Activated naive CD4-positive, alpha-beta T cell treated with anti-CD3 and anti-CD28 coated beads, Interleukin-2, amount 50 U/mL, for 72 hours (primary cell): ENCODE measurements around the gene HELZ. TPM values are rescaled to one million over a fixed set of nuclear protein-coding genes. Genes with fewer than 3 reads are reported as not detected.

Source experiments
- ATAC-seq, 2 donors: fragments of 150-1000 bp; cut with Tn5 transposase; 2 replicates each; pipeline ENCODE4 v1.10.0; 2021; ENCODE audit warnings: mild to moderate bottlenecking in 2 of 2, moderate library complexity in 2 of 2
- DNase-seq, 2 donors: peaks; one replicate each; pipeline ENCODE4 v3.0.0; 2021 to 2022; ENCODE audit warnings: low spot score in 2 of 2
- H3K27ac Mint-ChIP-seq, 2 donors: one replicate each; pipeline ENCODE4 v1.8.0; 2022; ENCODE audit warnings: mild to moderate bottlenecking in 2 of 2, mixed read lengths in 2 of 2
- H3K36me3 Mint-ChIP-seq, 2 donors: one replicate each; pipeline ENCODE4 v1.8.0; 2022; ENCODE audit warnings: mixed read lengths in 2 of 2
- H3K9me3 Mint-ChIP-seq, 2 donors: one replicate each; pipeline ENCODE4 v1.8.0; 2022; ENCODE audit warnings: mixed read lengths in 2 of 2
- total RNA-seq, 2 donors: library from RNA; stranded (reverse); gene quantifications; one replicate each; pipeline ENCODE4 v1.2.3, GENCODE V29; 2022

Gene HELZ
- total RNA-seq, 2 donors from 2014 or later = 42.9 to 88.8 TPM

DNA sequence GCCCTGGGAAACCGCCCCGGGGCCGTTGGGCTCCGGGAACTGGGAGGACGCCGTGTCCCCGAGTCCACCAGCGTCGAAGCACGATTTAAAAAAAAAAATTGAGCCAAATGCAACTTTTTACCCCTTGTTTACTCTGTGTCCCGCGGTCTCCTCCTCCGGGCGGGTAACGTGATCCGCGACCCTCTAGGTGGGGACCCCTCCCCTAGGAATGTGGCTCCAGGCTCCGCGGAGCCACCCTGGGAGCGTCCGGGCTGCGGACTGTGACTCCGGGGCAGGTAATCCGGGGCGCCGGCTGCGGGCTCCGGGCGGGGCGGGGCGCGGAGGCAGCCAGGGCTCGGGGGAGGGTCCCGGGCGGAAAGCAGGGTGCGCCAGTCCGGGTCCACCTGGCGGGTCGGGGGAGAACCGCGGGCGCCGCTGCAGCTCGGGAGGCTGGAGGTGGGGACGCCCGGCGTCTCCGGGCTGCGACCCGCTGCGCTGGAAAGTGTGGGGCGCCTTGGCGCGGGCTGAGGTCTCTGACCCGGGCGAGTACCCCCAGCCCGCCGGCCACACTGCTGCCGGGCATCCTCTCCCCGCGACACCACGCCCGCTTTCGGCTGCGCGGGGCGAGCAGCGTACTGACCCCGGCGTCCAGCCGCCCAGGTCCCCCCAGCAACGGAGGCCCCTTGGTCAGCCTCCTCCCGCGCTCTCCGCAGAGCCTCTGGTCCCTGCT is 852 bp upstream of the HELZ start:
- Mint-ChIP-seq H3K27ac (peak overlapping the region in 1 of 2 donors; percentile 86), H3K36me3 (peaks cover 12 to 25% of the 10 kb centered on the region in 2 donors), H3K9me3 (no peaks in the 10 kb centered on the region)
- ATAC-seq (peak; percentile 65 to 68), DNase-seq (peak; percentile 54 to 68)

DNA sequence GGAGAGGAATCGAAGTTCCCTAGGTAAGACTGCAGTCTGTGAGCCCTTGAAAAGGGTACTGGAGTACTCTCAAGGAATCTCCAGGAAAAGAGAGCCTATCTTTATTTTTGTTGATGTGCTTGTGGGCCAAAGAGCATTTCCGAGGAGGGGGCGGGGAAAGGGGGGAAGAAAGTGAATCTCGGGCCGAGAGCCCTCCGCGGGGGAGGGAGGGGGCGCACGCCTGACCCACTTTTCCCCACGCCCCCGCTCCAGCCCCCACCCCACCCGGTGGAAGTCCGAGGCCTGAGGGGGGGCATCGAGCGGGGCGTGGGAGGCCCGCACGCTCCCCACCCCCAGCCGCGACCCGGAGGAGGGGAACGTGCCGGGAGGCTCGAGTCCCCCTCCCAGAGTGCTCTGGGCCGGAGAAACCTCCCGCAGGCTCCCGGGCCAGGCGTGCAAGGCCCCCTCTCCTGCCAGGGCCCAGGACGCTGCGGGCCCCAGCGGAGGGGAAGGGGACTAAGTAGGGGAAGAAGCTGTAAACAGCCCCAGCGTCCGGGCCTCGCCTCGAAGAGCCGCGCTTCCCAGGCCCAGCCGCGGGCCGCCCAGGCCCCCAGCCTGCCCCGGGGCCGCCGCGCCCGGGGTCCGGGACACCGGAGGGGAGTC is 444 bp downstream of the HELZ start:
- ATAC-seq (peak; percentile 42 to 62), DNase-seq (no peak)
- peak overlapping the region; percentile 87 to 94 for H3K27ac Mint-ChIP-seq
- peaks cover 12 to 26% of the 10 kb centered on the region in 2 donors for H3K36me3 Mint-ChIP-seq
- no peaks in the 10 kb centered on the region for H3K9me3 Mint-ChIP-seq

DNA sequence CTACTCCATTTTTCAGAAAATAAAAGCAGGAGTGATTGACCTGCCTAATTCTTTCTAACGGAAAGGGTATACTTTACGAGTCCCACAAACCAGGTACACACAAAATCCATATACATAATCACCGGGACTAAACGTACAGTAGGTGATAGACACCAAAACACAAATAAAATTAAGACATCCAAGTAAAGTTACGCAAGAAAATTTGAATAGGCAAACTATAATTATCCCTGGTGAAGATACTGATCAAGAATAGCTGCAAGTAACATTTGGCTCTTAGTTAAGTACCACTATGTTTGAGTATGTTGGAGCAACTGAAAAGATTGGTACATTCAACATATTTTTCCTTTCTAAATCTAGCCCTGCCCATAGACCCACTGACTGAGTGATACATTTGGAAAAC is 1.7 kb downstream of the HELZ start:
- Mint-ChIP-seq H3K27ac (peak overlapping the region; percentile 87 to 94), H3K9me3 (no peaks in the 10 kb centered on the region), H3K36me3 (peaks cover 12 to 26% of the 10 kb centered on the region in 2 donors)
- ATAC-seq = no peak
- no peak for DNase-seq

DNA sequence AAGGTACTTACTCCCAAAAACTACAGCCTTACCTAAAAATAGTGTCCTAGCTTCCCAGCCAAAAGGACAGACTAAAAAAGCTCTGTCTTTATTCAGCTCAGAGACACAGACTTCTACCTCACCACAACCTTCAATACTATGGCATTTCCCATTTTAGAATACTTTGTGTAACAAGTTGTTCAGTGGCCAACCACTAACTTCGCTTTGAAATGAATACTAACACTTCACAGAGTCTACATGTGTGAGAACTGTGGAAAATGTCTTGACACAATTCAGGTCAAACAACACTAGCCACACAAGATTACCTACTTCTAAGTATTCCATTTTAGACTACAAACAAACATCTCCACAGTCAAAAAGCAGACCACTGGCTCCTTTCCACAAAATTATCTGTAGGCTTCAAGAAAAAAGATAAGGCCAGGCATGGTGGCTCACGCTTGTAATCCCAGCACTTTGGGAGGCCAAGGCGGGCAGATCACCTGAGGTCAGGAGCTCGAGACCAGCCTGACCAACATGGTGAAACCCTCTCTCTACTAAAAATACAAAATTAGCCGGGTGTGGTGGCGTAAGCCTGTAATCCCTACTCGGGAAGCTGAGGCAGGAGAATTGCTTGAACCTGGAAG is 3.2 kb downstream of the HELZ start:
- H3K36me3 Mint-ChIP-seq = peaks cover 12 to 29% of the 10 kb centered on the region in 2 donors
- no peak overlapping the region for H3K27ac Mint-ChIP-seq
- no peak for DNase-seq
- ATAC-seq = no peak
- H3K9me3 Mint-ChIP-seq = no peaks in the 10 kb centered on the region

DNA sequence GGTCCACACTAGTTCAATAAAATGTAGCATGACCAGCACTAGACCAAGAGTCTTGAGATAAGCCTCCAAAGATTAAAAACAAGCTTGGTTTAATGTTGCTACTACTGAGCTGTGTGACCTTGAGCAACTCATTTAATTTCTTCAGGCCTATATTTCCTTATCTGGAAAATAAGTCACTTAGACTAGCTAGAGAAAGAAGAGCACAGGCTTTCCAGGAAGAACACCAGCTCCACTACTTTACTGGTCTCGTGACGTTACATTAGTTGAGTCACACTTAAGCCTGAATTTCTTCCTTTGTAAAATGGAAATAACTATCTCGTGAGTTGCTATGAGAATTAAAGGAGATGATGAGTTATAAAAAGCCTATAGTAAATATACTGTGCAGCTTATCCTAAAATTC is 5.4 kb downstream of the HELZ start:
- no peak for DNase-seq
- ATAC-seq = no peak
- Mint-ChIP-seq H3K9me3 (no peaks in the 10 kb centered on the region), H3K36me3 (peaks cover 7 to 45% of the 10 kb centered on the region in 2 donors), H3K27ac (peak overlapping the region in 1 of 2 donors; percentile 64)

DNA sequence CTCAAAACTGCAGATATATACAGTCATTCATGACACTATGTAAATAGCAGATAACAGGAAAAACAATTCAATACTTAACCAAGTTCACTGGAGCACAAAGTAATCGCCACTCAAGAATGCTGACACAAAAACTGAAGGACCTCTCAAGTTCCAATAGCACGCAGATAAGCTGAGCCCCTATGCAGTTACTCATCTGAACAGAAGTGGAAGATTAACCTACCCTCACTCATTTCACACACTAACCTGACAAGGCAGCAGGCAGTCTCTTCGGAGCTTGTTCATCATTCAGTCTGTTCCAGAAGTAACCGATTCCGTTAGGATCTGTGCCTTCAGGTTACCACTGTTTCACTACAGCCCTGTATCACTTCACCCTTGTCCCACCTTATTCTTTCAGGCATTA is 6.0 kb downstream of the HELZ start:
- DNase-seq (no peak), ATAC-seq (no peak)
- no peak overlapping the region for H3K27ac Mint-ChIP-seq
- no peaks in the 10 kb centered on the region for H3K9me3 Mint-ChIP-seq
- peaks cover 4 to 43% of the 10 kb centered on the region in 2 donors for H3K36me3 Mint-ChIP-seq

DNA sequence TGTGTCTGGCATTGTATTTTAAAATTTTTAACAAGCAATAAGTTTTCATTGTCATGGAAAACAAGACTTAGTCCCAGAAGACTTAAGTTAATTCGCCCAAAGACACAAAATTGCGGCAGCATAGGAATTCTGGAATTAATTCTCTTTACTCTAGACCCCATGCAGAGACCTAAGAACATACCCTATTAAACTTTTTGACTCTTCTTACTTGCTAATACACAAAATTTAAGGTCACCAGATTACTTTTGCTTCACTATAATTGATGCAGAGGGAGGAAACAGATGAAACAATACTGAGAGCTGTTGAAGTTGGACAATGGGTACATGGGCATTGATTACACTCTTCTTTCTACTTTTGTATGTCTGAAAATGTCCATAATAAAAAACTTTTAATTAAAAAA is 12.6 kb downstream of the HELZ start:
- no peak for ATAC-seq
- no peak overlapping the region for H3K27ac Mint-ChIP-seq
- no peaks in the 10 kb centered on the region for H3K9me3 Mint-ChIP-seq
- no peak for DNase-seq
- peaks cover 0 to 27% of the 10 kb centered on the region in 2 donors for H3K36me3 Mint-ChIP-seq

DNA sequence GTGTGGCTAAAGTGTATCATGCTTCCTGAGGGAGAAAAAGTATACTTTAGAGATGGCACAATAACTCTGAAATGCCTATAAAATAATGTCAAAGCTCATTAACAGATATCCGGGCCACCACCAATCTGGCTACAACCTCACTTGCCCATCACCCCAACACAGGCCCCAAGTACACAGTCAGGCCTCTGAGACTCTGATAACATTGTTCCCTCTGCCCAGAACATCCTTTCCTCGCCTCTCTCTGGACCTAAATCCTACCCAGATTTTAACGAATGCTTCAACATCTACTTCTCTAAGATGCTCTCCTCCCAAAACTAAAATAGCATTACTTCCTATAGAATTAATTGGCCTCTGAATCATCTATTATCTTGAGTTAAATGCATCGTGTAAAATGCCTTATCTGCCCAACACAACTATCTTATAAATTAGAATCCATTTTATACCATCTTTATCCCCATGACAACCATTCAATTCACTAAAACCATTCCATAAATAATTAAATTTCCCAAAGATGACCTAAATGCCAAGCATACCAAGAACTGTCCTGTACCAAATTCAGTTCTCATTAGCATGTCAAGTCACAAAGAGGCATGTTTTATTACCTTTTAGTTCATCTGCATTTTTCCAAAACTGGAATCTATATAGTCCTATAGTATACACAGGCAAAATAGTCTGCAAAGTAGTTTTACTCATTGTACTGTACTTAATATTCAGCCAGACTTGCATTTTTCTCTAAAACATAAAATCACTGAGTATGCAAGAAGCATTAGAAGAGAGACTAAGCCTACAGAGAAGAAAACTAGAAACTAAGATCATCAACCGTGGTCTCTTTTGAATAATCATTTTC is 15.7 kb downstream of the HELZ start:
- ATAC-seq = no peak
- peaks cover 0 to 29% of the 10 kb centered on the region in 2 donors for H3K36me3 Mint-ChIP-seq

DNA sequence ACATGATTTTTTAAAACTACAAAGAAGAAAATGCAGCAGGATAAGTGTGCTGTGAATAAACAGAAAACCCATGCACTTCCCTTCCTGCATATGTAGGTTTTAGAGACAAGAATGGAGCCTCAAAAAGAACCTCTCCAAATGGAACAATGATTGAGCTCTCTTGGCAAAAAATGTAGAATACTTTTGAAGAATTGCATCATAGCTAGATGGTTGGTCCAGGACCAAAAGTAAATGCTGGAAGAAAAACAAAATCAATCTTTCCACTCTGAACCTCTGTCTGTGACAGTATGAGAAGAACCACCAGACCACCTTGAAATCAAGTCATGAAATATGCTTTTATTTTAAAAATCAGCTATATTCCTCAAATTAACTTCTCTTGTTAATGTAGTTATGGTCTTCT is 17.5 kb downstream of the HELZ start:
- ATAC-seq (no peak), DNase-seq (no peak)
- Mint-ChIP-seq H3K27ac (no peak overlapping the region), H3K36me3 (peaks cover 6 to 35% of the 10 kb centered on the region in 2 donors), H3K9me3 (no peaks in the 10 kb centered on the region)

More for the DNA sequence above, 15.7 kb downstream of the HELZ start:
- DNase-seq = no peak
- Mint-ChIP-seq H3K27ac (no peak overlapping the region), H3K9me3 (no peaks in the 10 kb centered on the region)

DNA sequence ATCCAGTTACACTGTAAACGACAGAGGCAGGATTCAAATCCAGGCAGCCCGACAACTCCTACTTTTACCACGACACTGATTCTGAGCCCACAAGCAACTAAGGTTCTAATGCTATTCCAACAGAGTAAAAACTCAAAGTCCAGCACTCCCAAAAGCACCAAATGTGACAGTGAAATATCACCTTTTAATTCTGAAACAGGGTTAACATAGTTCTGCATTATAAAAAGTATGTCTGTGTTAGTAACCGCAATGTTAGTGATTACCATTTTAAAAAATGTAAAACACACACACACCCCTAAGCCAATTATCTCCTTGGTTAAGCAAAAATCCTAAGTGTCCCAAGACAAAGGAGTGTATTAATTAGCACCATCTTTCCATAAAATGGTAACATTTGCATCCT is 19.7 kb downstream of the HELZ start:
- DNase-seq (no peak), ATAC-seq (no peak)
- H3K9me3 Mint-ChIP-seq = no peaks in the 10 kb centered on the region
- peaks cover 6 to 35% of the 10 kb centered on the region in 2 donors for H3K36me3 Mint-ChIP-seq
- H3K27ac Mint-ChIP-seq = no peak overlapping the region

DNA sequence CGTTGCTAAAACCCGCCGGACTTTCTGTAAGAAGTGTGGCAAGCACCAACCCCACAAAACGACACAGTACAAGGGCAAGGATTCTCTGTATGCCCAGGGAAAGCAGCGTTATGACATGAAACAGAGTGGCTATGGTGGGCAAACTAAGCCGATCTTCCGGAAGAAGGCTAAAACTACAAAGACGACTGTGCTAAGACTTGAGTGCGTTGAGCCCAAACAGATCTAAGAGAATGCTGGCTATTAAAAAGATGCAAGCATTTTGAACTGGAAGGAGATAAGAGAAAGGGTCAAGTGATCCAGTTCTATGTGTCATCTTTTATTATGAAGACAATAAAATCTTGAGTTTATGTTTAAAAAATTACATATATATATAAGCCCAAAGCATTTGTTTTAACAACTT is 20.3 kb downstream of the HELZ start:
- H3K27ac Mint-ChIP-seq = no peak overlapping the region
- DNase-seq (no peak), ATAC-seq (no peak)
- no peaks in the 10 kb centered on the region for H3K9me3 Mint-ChIP-seq
- peaks cover 6 to 35% of the 10 kb centered on the region in 2 donors for H3K36me3 Mint-ChIP-seq

DNA sequence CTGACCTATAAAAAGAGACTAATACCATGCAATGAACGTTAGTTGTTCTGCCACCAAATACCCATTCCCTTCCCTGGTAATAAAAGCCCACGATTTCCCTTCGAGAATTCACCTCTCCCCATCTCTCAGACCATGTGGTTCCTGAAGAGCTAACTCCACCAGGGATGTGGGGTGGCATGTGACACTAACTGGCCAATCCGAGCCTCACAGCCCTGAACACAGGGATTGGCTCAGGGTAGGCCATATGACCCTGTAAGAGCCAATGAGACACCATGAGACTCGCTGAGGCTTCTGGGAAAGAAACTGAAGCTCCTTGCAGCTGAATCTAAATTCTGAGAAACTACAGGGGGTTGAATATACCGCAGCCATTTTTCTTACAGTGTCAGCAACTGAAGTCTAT is 21.1 kb downstream of the HELZ start:
- no peaks in the 10 kb centered on the region for H3K9me3 Mint-ChIP-seq
- peak in 1 of 2 donors; percentile 64 for DNase-seq
- H3K36me3 Mint-ChIP-seq = peaks cover 6 to 35% of the 10 kb centered on the region in 2 donors
- peak; percentile 58 to 99 for ATAC-seq
- peak overlapping the region in 1 of 2 donors; percentile 35 for H3K27ac Mint-ChIP-seq

DNA sequence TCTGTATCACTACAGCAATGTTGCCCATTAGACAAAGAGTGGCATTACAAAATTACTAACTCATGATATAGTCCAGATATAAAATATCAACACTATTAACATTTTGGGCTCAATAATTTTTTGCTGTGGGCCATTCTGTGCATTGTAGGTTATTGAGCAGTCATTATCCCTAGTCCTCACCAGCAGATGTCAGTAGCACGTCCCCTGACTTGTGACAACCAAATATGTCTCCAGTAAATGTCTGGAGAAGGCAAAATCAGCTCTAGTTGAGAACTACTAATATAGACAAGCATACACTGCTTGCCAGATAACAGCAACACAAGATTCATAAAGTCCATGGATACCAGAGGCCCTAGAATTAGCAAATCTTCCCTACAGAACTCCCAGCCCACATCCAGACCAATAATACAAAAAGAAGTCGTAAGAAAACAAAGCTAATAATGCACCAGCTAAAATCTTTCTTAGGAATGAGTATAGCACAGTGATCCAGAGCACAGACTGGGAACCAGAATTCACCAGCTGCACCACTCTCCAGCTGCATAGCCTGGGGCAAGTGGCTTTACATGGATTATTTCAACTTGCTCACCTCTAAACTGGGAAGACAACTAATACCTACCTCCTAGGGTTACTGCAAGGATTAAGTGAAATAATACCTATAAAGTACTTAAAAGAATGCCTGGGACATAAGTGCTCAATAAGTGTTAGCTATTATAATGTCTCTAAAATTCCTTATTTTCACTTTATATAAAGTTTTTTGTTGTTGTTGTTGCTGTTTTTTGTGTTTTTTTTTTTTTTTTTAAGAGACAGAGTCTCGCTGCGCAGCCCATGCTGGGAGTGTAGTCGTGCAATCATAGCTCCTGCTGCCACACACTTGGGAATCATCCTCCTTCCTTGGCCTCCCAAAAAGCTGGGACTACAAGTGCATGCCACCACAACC is 23.7 kb downstream of the HELZ start:
- ATAC-seq (no peak), DNase-seq (no peak)
- Mint-ChIP-seq H3K36me3 (peaks cover 6 to 23% of the 10 kb centered on the region in 2 donors), H3K9me3 (no peaks in the 10 kb centered on the region), H3K27ac (no peak overlapping the region)

DNA sequence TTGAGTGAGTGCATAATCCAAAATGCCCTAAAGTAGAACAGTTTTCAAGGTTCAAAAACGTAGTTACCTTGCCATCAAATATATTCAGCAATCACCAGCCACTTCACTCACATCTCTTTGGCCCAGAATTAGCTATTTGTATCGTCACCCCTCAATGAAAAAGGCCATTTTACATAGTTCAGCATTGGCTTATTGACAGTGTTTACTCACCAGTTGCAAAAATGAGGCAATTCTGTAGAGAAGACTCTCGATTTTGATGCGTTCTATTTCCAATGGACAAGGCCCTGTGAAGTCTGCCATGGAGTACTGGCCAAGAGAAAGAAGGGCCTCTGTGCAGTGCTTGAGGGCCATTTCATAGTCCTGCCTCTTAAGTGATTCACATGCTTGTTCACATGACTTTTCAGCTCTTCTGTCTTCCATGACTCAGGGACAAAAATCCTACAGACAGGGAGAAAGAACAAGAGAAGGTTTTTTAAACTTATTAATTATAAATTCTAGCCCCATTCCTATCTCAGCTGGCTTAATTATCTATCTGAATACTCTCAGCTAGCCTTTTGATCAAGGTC is 26.5 kb downstream of the HELZ start:
- no peak for DNase-seq
- ATAC-seq = no peak
- Mint-ChIP-seq H3K9me3 (no peaks in the 10 kb centered on the region), H3K27ac (no peak overlapping the region), H3K36me3 (no peaks in the 10 kb centered on the region)

DNA sequence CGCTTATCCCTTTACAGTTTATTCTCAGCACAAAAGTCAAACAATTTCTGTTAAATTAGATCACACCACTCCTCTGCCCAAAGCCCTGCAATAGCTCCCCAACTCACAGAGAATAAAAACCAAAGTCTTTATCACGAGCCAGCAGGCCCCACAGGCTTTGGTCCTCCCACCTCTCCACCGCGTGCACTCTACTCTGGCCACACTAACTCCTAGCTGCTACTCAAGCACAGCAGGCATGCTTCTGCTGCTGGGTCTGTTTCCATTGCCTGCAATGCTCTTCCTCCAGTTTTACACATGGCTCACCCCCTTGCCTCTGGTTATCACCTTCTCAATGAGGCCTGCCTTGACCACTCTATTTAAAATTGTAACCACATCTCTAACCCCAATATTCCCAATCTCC is 27.6 kb downstream of the HELZ start:
- no peaks in the 10 kb centered on the region for H3K36me3 Mint-ChIP-seq
- H3K9me3 Mint-ChIP-seq = no peaks in the 10 kb centered on the region
- no peak for ATAC-seq
- H3K27ac Mint-ChIP-seq = no peak overlapping the region
- no peak for DNase-seq
